Endothelial cell of umbilical vein (primary cell): ENCODE data around the gene LUZP4.

ENCODE experiments used
- EZH2 ChIP-seq: IDR thresholded peaks from 2 replicates; pipeline ENCODE4 v1.6.1; 2012; ENCODE audit warnings: borderline replicate concordance, low read depth, mild to moderate bottlenecking, moderate library complexity, low read length, inconsistent platforms; ENCODE audit not compliant: severe bottlenecking
- FOS ChIP-seq: IDR thresholded peaks from 2 replicates; pipeline ENCODE4 v1.6.1; 2011; ENCODE audit warnings: mild to moderate bottlenecking, low read length, moderate library complexity, borderline replicate concordance; ENCODE audit not compliant: insufficient read depth
- JUN ChIP-seq: IDR thresholded peaks from 2 replicates; pipeline ENCODE4 v1.6.1; 2011; ENCODE audit warnings: borderline replicate concordance, low read depth; ENCODE audit not compliant: insufficient read length, insufficient read depth
- MYC ChIP-seq: IDR thresholded peaks from one replicate; pipeline ENCODE4 v1.6.1; 2011; ENCODE audit warnings: mild to moderate bottlenecking, low read depth, low read length
- POLR2A ChIP-seq: IDR thresholded peaks from 2 replicates; pipeline ENCODE4 v1.6.1; 2012; ENCODE audit warnings: low read depth, mild to moderate bottlenecking, control low read depth, low read length
- POLR2AphosphoS5 ChIP-seq: IDR thresholded peaks from 2 replicates; pipeline ENCODE4 v1.6.1; 2012; ENCODE audit warnings: low read depth, mild to moderate bottlenecking, control low read depth, low read length, moderate library complexity; ENCODE audit not compliant: insufficient read depth
- TF ChIP-seq, protein P1 (sequence below), 2 donors: IDR thresholded peaks; 1 replicate in 1 of 2; 2 replicates in 1 of 2; pipeline ENCODE4 v1.5.1; 2011; ENCODE audit warnings: low read length in 2 of 2, mild to moderate bottlenecking in 2 of 2, moderate library complexity in 2 of 2, control low read depth in 1 of 2, inconsistent platforms in 1 of 2, low read depth in 1 of 2; ENCODE audit not compliant: insufficient read depth in 1 of 2; ENCODE audit errors: extremely low read depth in 1 of 2
- TF ChIP-seq, protein P2 (sequence below): IDR thresholded peaks from 2 replicates; pipeline ENCODE4 v1.6.1; 2011; ENCODE audit not compliant: insufficient read depth, insufficient read length

DNA sequence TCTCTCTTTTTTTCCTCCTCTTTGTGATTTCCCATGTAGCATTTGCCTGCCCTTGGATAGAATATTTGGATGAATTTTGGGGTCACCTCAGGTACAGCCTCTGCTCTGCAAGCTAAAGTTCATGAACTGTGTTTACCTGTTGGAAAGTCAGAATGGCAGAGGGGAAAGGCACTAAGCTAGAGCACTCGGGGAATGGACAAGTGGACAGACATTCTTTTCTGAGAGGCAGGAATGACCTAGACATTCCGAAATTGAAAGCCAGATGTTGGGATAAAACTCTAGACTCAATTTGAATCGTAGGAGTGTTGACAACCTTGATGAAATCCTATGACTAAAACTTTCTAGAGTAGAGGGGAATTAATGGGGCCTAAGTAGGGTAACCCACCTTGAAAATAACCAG is 56.1 kb downstream of the LUZP4 start:
- TF ChIP-seq, protein P1, sequence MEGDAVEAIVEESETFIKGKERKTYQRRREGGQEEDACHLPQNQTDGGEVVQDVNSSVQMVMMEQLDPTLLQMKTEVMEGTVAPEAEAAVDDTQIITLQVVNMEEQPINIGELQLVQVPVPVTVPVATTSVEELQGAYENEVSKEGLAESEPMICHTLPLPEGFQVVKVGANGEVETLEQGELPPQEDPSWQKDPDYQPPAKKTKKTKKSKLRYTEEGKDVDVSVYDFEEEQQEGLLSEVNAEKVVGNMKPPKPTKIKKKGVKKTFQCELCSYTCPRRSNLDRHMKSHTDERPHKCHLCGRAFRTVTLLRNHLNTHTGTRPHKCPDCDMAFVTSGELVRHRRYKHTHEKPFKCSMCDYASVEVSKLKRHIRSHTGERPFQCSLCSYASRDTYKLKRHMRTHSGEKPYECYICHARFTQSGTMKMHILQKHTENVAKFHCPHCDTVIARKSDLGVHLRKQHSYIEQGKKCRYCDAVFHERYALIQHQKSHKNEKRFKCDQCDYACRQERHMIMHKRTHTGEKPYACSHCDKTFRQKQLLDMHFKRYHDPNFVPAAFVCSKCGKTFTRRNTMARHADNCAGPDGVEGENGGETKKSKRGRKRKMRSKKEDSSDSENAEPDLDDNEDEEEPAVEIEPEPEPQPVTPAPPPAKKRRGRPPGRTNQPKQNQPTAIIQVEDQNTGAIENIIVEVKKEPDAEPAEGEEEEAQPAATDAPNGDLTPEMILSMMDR (IDR thresholded peaks at IDR 0.05; ENCODE audit: extremely low read depth in 1 of 2, insufficient read depth in 1 of 2, low read depth in 1 of 2, low read length in 2 of 2), result no peak
- TF ChIP-seq POLR2AphosphoS5, result no peak
- no peak for TF ChIP-seq POLR2A
- TF ChIP-seq EZH2, result no peak
- TF ChIP-seq, protein P2, sequence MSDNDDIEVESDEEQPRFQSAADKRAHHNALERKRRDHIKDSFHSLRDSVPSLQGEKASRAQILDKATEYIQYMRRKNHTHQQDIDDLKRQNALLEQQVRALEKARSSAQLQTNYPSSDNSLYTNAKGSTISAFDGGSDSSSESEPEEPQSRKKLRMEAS, result no peak
- TF ChIP-seq FOS, result no peak
- no peak for TF ChIP-seq JUN
- TF ChIP-seq MYC, result no peak
